SKM-1 treated with dmso at 0.1 percent for 144 hours (cell line): ENCODE measurements around the gene LIN7B.
"Not testable (repeated sequence)": the region's sequence is repeated elsewhere in the genome, so short reads cannot be mapped to it uniquely, and the experiment has no call there.

Experiments
- DNase-seq: peaks from one replicate; lab custom pipeline; 2025; ENCODE audit not compliant: unreplicated experiment; lab: John Stamatoyannopoulos, UW

LIN7B gene

DNA sequence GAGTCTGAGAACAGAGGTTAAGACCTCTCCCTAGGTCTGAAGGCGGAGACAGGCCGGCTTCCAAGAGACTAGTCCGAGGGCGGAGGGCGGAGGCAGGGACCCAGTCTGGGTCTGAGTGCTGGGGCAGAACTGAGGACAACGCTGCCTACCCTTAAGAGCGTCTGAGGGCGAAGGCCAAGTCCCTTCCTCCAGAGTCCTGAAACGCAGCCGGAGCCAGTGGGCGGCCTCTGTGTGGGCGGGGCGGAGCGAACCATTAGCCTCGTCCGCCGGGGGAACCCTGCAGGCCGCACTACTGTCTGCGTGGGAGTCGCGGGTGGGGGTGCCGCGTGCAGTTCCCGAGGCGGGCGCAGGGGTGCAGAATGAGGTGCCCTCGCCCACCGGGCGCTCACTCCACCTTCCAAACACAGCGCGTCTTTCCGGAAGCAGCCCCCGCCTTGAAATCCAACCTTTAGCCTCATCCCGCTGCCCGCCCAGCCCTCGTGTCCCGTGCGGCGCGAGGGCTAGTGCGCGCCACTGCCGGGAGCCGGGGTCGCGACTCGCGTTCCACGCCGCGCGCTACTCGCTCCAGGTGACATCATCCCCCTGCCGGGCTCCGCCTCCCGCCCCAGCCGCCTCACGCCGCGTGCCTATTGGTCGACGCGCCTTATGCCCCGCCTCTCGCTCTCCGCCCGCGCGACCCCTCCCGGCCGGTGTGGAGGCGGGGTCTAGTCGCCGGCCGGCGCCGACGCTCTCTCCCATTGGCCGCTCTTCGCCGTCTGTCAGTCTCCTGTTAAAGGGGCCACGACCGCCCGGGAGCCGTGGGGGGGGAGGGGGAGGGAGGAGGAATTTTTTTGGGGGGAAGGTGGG lies 4.6 kb downstream of the LIN7B start, which contains the start of gene C19orf73:
TSS of gene C19orf73 (minus strand) at position 579 of the 846 bp plus-strand sequence. CDS start at position 458, 121 bp downstream.
- DNase-seq, result peak; percentile 76

DNA sequence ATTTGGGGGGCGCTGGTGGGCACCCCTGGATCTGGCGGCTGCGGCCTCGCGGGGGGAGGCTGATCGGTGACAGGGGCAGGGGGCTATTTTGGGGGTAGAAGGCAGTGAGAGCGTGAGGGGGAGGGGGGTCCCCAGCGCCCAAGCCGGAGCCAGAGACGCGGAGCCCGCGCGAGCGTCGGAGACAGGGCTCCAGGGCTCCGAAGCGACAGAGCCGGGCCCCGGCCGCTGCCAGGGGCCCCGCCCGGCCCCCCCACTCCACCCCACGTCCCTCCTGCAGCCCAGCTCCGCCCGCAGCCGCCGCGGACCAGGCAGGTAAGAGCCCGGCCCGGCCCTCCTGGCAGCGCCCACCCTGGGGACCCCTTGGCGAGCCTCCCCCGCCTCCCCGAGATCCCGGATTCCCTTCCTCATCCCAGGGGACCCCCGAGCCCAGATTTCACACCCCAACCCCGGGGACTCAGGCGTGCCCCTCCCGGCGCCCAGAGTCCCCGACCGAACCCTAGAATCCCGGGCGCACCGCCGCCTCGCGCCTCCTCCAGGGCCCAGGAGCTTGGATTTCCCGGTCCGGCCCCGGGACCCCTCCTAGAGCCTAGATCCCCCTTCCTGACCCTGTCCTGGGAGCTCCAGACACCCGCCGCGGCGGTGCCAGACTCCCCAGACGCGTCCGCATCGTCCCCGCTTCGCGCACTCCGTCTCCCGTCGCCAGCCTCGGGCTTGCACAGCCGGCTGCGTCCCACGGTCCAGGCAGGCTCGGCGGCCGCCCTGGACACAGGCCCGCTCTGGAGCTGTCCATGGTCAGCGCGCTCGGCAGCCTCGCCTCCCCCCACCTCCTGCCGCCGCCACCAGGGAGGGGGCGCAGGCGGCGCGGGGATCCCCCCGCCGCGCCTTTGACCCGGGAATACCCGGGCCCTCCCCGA lies 5.5 kb downstream of the LIN7B start, which contains the start of gene PPFIA3:
TSS of gene PPFIA3 (plus strand) at position 134 of the 914 bp plus-strand sequence. CDS start 8,330 bp downstream, outside the sequence.
- DNase-seq, result no peak

DNA sequence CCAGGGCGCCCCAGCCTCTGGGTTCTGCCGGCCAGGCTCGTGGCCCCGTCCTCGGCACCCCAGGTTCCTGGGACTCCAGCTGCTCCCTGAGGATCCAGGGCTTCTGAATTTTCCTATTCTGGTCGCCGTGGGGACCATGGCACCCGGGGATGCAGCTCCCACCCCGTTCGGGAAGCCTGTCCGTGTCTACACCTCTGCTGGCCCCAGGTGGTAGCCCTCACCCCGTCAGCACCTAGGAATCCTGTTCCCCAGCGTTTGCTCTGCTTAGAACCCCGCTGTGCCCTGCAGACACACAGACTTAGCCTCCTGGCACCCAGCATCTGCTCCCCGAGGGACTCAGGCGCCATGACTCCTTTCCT lies 6.1 kb downstream of the LIN7B start:
- no peak for DNase-seq

DNA sequence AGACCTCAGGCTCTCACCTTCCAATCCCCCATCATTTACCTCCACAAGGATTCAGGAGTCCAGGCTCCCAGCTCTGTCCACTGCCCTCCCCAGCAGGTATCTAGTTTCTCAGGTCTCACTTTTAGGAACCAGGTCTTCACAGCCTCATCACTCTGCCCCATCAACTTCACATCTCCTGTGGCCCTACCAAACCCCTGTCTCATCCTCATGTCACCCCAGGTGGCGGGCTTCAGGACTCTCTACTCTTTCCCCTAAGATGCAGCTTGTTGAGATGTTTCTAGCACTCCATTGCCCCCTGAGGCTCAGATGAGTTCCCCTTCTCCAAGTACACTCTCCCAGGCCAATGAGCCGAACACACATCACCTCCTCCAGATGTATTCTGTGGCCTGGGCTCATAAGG lies 6.7 kb downstream of the LIN7B start:
- no peak for DNase-seq

- DNase-seq, result not testable (repeated sequence)
Observed at GRCh38 chr19:49121841-49122240, 7.7 kb downstream of the LIN7B start.

- DNase-seq, result not testable (repeated sequence)
Observed at GRCh38 chr19:49123285-49123684, 9.1 kb downstream of the LIN7B start.

GRCh38 chr19:49125025-49125731 lies 11.0 kb downstream of the LIN7B start:
- no peak for DNase-seq

DNA sequence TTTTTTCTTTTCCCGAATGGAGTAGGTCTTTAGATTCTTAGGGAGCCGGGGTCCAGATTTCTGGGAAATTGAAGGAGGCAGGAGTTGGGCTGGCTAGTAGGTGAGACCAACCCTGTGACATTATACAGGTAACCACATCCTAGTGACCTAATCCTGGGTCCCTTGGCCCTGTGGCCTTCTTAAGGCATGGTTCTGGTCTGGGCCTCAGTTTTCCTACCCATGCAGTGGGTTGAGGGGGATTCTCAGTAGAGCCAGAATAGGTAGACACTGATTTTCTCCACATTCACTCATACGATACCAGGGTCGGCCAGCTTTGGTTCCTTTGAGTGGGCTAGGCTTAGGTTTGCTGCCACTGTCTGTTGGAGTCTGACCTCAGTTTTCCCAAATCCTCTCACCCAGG lies 12.4 kb downstream of the LIN7B start:
- no peak for DNase-seq

DNA sequence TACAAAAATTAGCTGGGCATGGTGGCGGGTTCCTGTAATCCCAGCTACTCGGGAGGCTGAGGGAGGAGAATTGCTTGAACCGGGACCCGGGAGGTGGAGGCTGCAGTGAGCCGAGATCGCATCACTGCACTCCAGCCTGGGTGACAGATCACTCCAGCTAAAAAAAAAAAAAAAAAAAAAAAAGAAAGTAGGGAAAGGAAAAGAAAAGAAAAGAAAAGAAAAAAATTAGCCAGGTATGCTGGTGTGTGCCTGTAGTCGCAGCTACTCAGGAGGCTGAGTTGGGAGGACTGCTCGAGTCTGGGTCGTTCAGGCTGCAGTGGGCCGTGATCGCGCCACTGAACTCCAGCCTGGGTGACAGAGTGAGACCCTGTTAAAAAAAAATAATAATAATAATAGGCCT lies 13.1 kb downstream of the LIN7B start:
- not testable (repeated sequence) for DNase-seq

- peak; percentile 91 for DNase-seq
Observed at GRCh38 chr19:49127674-49128544, 13.7 kb downstream of the LIN7B start.

DNA sequence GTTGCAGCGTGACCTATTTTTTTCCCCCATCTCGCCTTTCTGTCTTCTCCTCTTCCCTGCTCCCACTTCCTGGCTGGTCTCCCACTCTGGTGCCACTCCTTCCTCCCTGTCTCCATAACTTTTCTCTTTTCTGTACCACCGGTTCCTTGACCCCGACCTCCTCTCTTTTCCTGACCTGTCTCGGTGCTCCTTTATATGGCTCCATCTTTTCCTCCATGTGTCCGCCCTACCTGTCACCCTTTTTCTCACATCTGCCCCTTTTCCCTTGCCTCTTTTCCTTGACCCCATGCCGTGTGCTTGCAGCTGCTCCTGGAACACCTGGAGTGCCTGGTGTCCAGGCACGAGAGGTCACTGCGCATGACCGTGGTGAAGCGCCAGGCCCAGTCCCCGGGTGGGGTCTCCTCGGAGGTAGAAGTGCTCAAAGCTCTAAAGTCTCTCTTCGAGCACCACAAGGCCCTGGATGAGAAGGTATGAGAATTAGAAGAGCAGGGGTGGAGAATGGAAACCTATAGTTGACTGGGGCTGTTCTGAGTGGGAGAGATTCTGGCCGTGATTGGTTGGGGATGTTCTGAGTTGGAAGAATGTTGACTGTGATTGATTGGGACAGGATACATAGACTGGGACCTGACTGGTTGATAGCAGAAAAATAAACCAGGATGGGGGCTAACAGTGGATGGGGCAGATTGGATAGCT lies 14.5 kb downstream of the LIN7B start:
- no peak for DNase-seq

DNA sequence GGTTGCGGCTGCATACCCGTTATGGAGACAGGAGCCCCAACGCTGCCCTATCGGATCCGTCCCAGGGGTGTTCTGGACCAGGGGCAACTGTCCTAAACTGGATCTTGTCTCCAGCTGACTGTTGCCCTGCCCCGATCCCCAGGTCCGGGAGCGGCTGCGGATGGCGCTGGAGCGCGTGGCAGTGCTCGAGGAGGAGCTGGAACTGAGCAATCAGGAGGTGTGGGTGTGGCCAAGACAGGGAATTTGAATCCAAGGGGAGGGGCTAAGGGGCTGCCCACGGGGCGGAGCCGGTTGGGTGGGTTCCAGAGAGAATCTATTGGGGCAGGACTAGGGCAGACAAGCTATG lies 15.0 kb downstream of the LIN7B start:
- DNase-seq, result no peak

DNA sequence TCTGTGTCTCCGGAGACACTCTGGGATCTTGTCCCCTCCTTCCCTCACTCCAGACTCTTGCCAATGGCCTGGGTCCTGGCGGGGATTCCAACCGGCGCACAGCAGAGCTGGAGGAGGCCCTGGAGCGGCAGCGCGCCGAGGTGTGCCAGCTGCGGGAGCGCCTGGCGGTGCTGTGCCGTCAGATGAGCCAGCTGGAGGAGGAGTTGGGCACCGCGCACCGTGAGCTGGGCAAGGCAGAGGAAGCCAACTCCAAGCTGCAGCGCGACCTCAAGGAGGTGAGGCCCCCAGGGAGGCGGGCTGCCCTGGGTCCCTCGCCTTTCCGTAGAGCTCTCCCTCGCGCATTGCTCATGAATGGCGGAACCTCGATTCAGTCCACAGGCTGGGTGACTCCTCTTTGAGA lies 16.2 kb downstream of the LIN7B start:
- no peak for DNase-seq

DNA sequence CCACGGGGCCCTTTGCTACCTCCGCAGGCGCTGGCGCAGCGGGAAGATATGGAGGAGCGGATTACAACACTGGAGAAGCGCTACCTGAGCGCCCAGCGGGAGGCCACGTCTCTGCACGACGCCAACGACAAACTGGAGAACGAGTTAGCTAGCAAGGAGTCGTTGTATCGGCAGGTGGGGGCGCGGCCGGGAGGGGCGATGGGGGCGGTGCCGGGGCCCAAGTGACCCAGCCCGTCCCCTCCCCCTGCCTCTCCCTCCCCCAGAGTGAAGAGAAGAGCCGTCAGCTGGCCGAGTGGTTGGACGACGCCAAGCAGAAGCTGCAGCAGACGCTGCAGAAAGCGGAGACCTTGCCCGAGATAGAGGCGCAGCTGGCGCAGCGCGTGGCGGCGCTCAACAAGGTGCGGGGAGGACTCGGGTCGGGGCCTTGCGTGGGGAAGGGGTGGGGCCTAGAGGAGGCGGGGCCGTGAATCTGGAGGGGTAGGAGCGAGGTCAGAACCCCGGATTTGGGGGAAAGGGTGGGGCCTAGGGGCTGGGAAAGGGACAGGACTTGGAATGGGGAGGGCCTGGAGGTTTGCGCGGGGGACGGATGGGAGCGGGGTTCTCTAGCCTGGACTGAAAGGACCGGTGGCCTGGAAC lies 18.9 kb downstream of the LIN7B start:
- no peak for DNase-seq

DNA sequence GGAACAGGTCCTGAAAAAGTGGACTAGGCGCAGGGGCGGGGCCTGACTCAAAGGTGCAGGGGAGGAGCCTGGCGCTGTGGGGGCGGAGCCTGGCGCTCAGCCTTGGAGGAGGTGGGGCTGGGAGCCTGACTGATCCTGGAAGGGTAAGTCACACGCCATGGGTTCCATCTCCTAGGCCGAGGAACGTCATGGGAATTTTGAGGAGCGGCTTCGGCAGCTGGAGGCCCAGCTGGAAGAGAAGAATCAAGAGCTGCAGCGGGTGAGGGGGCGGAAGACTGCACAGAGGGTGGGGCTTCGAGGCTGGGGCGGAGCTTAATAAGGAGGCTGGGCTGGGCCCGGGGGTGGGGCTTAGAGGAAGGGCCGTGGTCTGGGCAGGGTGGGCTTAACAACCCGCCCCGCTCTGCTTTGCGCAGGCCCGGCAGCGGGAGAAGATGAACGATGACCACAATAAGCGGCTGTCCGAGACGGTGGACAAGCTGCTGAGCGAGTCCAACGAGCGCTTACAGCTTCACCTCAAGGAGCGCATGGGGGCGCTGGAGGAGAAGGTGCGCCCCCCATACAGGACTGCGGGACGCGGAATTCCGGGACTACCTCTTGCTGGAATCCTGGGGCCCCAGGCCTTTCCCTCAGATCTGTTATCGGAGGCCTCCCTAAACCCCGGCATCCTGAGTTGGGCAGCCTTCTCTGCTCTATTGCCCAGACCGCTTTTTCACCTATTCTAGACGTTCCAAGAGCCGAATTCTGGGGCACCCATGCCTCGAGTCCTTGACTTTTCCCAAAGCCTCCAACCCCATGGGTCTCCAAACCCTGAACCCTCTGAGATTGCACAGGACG lies 19.7 kb downstream of the LIN7B start:
- DNase-seq, result no peak

- DNase-seq, result no peak
Observed at GRCh38 chr19:49135686-49136085, 21.5 kb downstream of the LIN7B start.

DNA sequence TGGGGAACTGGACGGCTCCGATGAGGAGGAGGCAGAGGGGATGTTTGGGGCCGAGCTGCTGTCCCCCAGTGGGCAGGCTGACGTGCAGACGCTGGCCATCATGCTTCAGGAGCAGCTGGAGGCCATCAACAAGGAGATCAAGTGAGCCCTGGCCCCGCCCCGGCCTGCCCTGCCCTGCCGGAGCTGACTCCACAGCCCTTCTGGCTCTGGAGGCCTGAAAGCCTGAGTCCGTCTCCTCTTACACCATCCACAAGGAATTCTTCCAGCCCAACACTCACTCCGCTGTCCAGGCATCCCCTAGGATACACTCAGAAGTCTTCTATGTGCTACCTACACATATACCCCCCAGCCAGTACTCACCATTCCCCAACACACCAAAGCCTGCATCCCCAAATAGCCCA lies 22.6 kb downstream of the LIN7B start:
- no peak for DNase-seq

DNA sequence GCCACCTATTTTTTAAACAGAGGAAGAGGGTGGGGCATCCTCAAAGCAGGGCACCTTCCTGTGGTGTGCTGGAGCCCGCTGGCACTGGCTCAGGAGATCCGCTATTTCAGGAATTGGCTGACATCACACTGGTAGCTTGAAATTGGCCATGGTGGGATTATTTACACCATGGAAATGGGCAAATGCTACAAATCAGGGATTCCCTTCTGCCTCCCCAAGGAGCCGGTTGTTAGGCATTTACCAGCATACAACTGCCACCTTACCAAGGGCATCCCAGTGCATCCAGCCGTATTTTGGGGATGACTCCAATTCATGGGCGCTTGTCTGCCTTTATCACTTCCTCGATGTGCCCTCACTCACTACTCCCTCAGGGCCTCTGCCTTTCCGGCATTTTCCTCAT lies 26.8 kb downstream of the LIN7B start:
- DNase-seq, result no peak
